ENCODE data around the gene PTCSC3.

PTCSC3 gene

GRCh38 chr14:36176524-36176923 lies at the start of gene PTCSC3:
Gene PTCSC3 (minus strand): TSS chr14:36176722.
- DNase-seq (ENCODE audit: low read depth, low spot score), result no peak

GRCh38 chr14:36226164-36226563 lies 49.6 kb upstream of the PTCSC3 start:
- no peak for DNase-seq (ENCODE audit: low read depth, low spot score)

- no peak for DNase-seq (ENCODE audit: low read depth, low spot score)
Observed at GRCh38 chr14:36224176-36224575, 47.7 kb upstream of the PTCSC3 start.

- DNase-seq (ENCODE audit: low read depth, low spot score), result no peak
Observed at GRCh38 chr14:36223558-36223957, 47.0 kb upstream of the PTCSC3 start.

GRCh38 chr14:36222952-36223468 lies 46.5 kb upstream of the PTCSC3 start:
- no peak for DNase-seq (ENCODE audit: low read depth, low spot score)

- no peak for DNase-seq (ENCODE audit: low read depth, low spot score)
Observed at GRCh38 chr14:36222337-36222736, 45.8 kb upstream of the PTCSC3 start.

- DNase-seq (ENCODE audit: low read depth, low spot score), result no peak
Observed at GRCh38 chr14:36221112-36221511, 44.6 kb upstream of the PTCSC3 start.

GRCh38 chr14:36217732-36218131 lies 41.2 kb upstream of the PTCSC3 start:
- no peak for DNase-seq (ENCODE audit: low read depth, low spot score)

GRCh38 chr14:36217027-36217426 lies 40.5 kb upstream of the PTCSC3 start:
- no peak for DNase-seq (ENCODE audit: low read depth, low spot score)

- no peak for DNase-seq (ENCODE audit: low read depth, low spot score)
Observed at GRCh38 chr14:36215217-36215598, 38.7 kb upstream of the PTCSC3 start.

- DNase-seq (ENCODE audit: low read depth, low spot score), result no peak
Observed at GRCh38 chr14:36214476-36215216, 38.1 kb upstream of the PTCSC3 start.

GRCh38 chr14:36212987-36213386 lies 36.5 kb upstream of the PTCSC3 start:
- no peak for DNase-seq (ENCODE audit: low read depth, low spot score)

GRCh38 chr14:36212577-36212976 lies 36.1 kb upstream of the PTCSC3 start:
- DNase-seq (ENCODE audit: low read depth, low spot score), result no peak

GRCh38 chr14:36208690-36209278 lies 32.3 kb upstream of the PTCSC3 start:
- no peak for DNase-seq (ENCODE audit: low read depth, low spot score)

GRCh38 chr14:36207500-36207899 lies 31.0 kb upstream of the PTCSC3 start:
- no peak for DNase-seq (ENCODE audit: low read depth, low spot score)

GRCh38 chr14:36204461-36205073 lies 28.0 kb upstream of the PTCSC3 start:
- DNase-seq (ENCODE audit: low read depth, low spot score), result no peak

- no peak for DNase-seq (ENCODE audit: low read depth, low spot score)
Observed at GRCh38 chr14:36198378-36198777, 21.9 kb upstream of the PTCSC3 start.

- no peak for DNase-seq (ENCODE audit: low read depth, low spot score)
Observed at GRCh38 chr14:36194663-36195062, 18.1 kb upstream of the PTCSC3 start.

GRCh38 chr14:36192530-36192929 lies 16.0 kb upstream of the PTCSC3 start:
- DNase-seq (ENCODE audit: low read depth, low spot score), result no peak

GRCh38 chr14:36183402-36183801 lies 6.9 kb upstream of the PTCSC3 start:
- no peak for DNase-seq (ENCODE audit: low read depth, low spot score)

GRCh38 chr14:36181417-36181816 lies 4.9 kb upstream of the PTCSC3 start:
- DNase-seq (ENCODE audit: low read depth, low spot score), result no peak

GRCh38 chr14:36177489-36177888 lies 967 bp upstream of the PTCSC3 start:
- DNase-seq (ENCODE audit: low read depth, low spot score), result no peak
